IPS DF 4.7 (cell line): Measurements from ENCODE around the gene TRMT61A.

Source experiments
- DNase-seq: peaks from one replicate; pipeline ENCODE4 v3.0.0-alpha.2; 2013; ENCODE audit warnings: low spot score; ENCODE audit errors: extremely low read depth

TRMT61A gene

DNA sequence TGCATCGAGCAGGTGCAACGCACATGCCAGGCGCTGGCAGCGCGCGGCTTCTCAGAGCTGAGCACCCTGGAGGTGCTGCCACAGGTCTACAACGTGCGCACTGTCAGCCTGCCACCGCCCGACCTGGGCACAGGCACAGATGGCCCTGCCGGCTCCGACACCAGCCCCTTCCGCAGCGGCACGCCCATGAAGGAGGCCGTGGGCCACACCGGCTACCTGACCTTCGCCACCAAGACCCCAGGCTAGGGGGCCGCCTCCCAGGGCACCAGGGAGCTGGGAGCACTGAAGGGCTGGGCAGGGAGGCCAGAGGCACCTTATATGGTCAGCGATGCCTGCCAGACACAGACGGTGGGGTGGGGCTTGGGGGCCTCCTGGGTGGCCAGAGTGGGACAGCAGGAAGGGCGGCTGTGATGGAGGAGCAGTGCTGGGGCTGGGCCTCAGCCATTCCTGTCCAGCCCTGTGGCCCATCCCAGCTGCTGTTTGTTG is 5.6 kb downstream of the TRMT61A start:
- no peak for DNase-seq

DNA sequence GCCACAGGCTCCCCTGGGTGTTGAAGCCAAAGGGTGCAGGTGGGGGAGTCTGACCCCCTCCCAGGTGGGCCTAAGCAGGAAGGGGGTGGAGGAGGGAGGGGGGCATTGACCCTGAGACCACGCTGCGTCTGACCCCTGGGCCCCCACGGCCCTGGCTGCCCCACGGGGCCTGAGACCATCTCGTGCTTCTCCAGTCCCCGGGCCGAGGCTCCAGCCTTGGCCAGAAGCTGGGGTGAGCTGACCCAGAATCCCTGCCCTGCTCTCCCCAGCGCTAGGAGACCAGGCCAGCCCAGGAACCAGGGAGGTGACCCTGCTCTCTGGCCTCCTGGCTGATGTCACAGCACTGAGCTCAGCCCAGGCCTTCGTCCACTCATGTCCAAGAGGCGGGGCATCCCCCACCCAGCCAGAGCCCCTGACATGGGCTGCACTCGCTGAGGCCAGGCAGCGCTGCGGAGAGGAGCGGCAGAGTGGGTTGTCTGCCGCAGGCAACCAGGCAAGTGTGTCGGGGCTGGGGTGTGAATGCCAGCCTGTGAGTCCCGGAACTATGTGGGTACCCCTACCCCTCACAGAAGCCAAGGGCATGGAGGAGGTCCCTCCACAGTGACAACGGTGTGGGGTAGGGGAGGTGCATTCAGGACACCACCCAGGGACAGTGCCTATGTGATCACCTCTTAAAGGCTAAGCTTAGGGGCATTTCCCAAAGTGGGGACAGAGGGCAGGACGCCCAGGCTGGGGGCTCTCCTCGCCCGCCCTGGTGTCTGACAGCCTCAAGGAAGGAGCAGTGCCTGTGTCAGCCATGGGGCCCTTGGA is 6.3 kb downstream of the TRMT61A start:
- no peak for DNase-seq

DNA sequence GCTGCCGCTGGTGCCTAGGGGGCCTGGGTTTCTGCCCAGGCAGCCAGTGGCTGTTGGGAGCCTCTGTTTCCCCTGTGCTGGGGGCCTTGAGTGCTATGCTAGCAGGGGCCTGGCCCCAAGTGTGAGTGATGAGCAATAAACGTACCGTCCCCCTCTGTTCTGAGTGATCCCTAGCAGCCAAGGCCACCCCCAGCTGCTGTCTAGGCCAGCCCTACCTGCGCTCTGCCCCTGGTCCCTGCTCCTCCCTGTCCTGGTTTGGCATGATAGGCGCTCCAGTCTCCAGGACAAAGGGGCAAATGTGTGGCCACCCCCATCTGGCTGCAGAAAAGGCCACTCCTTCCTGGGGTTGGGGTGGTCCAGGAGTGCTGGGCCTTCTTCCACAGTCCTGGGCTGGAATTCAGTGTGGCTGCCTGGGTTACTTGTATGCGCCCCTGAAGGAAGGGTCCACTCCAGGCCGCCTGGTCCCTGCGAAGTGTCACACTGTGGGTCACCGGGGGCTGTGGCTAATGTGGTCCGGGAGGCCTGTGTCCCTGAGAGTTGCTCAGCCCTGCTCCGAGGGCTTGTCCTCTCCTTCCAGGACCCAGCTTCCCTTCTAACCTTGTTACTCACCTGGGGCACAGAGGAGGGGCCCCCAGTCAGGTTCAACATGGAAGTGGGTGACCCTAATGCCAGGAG is 7.0 kb downstream of the TRMT61A start:
- DNase-seq: no peak

DNA sequence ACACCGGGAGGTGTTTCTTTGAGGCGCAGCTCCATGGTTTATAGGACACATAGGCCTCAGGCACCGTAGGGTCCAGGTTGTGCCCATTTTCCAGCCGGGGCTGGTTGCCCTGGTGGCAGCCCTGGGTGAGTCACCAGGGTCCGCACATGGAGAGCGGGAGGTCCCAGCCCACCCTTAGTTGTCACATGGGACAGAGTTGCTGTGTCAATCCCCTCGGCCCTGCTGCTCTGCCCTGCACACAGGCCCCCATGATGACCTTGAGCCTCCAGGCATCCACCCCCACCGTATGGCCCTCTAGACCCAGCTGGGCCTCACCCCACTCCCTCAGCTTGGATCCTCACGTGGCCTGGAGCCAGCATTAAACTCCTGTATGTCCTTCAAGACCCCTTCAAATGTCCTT is 7.7 kb downstream of the TRMT61A start:
- no peak for DNase-seq

DNA sequence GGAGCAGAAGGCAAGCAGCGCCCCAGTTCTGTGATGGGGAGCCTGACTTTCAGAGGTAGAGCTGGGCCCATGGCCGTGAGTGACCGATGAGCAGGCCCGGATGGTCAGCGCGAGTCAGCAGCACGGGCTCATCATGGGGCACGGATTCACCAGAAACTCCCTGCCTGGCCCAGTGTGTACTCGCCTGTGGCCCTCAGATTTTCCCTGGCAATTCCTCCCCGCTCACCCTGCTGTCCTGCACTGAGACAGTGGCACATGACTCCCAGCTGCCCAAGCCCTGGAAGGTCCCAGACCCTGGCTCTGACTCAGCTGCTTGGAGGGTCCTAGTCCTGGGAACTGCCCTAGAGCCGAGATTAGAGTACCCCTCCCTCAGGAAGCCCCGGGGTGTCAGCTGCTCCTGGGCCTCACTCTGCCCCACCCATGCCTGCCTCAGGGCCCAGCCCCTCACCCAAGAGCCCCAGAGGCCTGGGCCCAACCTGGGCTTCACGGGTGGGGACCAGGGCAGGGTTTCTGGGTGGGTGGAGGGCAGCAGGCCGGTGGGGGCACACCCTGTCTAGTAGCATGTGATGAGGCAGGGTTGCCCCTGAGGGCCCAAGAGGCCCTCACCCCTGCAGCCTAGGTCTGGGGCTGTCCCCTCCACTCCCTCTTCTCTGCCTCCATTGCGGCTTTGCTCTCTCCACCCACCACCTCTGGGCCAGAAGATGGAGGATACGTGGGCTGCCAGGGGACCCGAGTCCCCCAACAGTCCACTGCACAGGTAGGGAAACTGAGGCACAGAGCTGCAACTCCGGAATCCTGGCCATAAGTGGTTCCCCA is 8.4 kb downstream of the TRMT61A start:
- no peak for DNase-seq

DNA sequence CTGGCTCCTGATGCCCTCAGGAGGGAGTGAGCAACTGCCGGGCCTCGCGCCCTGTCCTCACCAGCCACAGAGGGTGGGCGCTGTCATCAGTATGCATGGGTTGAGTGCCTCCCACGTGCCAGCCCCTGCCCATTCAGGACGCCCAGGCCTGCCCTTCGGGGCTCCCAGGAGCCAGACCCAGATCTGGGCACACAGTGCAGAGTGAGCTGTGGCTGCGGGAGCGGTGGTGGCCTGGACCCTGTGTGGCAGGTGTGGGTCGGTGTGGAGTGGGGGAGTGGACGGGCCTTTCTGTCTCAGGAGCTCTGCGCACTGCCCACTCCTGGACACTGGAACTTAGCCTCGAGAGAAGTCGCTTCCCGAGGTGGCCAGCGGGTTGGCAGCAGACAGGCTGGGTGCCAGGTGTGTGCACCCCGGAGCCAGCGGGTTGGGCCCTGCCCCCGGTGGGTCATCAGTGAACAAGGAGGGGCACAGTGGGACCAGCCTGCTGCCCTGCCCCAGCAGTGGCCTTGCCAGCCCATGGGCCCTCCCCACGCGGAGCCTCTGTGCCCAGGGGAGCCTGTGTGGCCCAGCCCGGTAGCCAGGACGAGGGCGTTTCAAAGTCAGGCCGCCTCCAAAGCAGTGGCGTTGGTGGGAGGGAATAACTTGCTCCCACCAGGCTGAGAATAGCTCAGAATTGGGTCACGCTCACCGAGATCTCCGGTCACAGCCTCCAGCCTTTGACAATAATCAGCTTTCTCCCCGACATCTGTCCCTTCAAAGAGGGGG is 9.5 kb downstream of the TRMT61A start:
- no peak for DNase-seq

DNA sequence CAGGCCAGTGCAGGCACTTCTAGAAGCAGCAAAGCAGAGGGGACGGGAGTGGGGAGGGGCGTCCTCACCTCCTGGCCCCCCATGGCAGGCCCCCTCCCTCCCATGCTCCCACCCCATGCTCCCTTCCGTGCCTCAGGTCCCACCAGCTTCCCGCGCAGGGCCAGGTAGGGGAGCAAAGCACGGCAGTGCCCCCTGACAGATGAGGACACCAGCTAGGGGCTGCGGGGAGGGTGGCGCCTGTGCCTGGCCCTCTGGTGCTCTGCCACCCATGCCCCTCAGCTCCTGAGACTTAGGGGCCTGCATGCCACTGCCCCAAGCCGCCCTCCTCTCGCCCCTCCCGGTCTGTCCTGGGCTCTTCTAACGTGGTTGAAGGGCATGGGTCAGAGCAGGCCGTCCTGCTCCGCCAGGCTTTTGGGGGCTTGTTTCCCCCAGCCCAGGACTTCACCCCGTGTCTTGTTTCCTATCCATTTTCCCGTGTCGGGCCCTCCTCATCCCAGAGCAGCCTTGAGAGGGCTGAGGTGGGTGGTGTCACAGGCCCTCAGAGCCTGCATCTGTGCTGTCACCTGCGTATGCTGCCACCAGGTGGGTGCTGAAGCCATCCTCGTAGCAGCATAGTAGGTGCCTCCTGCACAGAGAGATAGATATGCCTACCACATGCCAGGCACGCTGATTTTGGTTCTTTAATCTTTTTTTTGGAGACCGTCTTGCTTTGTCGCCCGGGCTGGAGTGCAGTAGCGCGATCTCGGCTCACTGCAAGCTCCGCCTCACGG is 10.2 kb downstream of the TRMT61A start:
- DNase-seq: no peak

DNA sequence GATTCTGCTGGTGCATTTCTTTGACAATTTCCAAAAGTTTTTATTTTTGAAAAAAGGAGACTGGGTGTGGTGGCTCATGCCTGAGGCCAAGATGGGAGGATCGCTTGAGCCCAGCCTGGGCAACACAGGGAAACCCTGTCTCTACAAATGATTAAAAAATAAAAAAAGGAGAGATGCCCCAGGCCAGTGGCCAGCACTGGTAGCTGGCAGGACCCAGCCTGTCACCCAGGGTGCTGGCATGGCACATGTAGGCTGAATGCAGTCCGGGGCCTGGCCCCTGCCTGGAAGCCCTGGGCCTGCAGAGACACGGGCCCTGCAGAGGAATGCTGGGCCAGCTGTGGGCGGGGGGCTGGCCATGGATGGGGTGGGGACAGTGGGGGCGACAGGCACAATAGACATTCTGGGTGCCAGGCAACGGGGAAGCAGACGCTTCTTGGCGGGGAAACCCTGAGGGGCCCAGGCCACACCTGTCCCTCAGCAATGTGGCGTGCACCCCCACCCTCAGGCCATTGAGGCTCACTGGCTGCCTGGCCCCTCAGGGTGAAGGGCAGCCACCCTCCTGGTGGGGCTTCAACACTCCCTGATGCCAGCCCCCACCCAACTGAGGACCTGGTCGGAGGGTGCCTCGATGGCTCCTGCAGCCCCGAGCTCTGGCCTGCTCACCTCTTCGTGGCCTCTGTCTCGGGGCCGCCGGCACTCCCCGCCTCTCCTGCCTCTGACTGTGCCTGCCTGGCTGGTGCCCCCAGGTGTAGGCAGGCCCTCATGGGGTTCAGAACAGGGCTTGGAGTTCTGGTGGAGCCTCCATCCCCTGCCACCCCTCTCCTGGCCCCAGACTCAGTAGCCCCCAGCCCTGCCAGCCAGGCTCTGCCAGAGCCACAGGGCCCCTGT is 12.1 kb downstream of the TRMT61A start:
- DNase-seq: no peak

DNA sequence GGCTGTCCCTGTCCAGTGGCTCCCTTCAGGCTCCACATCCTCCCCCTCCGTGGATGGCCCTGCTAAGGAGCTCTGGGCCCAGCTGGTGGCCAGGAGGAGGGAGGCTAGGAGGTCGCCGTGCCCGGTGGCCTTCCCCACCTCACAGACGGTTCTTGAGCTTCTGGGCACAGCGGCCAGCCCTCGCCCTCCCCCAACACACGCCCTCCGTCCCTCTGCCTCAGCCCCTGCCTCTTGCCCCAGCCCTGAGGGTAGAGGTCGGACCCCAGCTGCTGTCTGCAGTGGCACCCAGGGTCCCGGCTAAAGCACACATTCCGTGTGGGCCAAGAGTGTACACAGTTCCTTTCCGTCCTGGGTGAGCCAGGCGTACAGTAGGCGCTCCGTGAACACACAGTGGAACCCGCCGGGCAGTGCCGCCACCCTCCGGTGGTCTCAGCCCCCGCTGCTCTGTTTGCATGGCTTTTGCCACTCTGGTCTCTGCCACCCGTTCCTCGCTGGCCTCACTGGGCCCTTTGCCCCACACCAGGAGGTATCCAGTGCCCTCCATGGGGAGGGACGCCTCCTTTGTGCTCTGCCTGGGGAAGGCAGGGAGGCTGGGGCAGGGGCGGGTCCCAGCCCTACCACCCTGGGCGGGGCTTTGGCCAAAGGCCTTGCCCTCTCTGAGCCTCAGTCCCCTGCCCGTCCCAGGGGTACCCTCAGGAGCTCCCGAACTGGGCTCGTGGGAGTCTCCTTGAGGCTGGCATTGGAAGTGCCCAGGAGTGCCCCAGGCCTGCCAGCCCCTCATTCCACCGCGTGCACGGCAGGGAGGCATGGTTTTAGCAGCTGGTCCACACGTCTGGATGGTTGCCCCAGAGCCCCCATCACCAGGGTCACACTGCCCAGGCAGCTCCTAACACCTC is 13.0 kb downstream of the TRMT61A start:
- no peak for DNase-seq

DNA sequence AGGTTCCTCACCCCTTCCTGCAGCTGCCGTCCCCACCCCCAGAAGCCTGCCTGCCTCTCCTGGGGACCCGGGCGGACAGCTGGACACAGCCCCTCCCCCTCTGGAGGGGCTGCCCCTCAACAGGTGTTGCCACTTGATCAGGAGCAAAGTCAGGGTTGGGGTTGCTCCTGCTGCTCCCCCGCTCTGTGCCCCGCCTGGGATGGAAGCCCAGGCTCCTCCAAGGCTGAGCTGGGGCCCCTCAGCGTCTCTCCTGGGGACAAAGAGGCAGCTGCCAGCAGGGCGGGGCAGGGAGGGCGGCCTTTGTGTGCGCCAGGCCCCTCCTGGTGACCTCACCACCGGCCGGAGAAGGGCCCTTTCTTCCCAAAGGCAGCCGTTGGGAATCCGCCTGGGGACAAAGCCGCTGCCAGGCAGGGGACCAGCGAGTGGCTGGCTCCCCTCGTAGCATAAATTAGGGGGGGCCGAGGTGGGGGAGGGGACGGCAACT is 13.7 kb downstream of the TRMT61A start:
- DNase-seq: no peak

DNA sequence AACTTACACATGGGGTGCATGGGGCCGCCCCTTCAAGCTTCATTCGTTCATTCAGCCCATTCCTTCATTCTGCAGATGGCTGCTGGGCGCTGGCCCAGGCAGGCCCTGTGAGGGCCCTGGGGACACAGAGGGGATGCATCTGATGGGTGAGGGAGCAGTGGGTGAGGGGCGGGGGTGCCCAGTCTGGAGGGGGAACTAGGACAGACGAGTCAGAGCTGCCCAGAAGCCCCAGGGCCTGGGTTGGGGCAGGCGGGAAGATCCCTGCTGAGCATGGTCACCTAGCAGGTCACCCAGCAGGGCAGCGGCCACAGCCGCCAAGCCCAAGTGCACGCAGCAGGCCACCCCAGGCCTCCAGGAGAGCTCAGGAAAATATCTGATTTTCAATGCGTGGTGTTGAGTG is 14.1 kb downstream of the TRMT61A start:
- no peak for DNase-seq

DNA sequence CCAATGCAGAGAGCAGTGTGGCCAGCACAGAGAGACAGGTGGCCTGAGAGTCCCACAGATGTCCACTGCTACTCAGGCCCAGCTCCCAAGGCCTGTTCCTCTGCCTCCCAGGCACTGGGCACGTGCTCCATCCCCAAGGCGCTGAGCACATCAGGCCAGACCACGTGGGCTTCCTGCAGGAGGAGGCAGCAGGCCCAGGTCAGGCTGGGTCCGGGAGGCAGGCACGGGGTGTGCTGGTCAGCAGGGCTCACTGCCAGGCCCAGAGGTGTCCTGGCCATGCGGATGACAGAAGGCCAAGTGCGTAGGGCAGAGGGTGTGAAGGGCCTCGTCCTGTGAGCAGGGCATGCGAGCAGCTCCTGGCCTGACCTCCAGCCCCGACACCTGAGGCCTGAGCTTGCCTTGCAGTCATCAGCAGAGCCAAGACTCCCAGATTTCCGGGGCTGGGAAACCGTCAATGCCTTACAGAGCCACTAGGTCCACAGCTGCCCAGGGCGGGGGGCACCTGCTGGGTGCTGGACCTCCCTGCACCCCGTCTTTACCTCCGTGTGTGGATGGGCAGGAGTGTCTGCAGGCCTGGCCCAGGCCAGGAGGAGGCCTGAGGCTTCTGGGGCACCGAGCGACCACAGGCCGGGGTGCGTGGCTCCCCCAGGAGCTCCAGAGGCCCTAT is 14.9 kb downstream of the TRMT61A start:
- no peak for DNase-seq

DNA sequence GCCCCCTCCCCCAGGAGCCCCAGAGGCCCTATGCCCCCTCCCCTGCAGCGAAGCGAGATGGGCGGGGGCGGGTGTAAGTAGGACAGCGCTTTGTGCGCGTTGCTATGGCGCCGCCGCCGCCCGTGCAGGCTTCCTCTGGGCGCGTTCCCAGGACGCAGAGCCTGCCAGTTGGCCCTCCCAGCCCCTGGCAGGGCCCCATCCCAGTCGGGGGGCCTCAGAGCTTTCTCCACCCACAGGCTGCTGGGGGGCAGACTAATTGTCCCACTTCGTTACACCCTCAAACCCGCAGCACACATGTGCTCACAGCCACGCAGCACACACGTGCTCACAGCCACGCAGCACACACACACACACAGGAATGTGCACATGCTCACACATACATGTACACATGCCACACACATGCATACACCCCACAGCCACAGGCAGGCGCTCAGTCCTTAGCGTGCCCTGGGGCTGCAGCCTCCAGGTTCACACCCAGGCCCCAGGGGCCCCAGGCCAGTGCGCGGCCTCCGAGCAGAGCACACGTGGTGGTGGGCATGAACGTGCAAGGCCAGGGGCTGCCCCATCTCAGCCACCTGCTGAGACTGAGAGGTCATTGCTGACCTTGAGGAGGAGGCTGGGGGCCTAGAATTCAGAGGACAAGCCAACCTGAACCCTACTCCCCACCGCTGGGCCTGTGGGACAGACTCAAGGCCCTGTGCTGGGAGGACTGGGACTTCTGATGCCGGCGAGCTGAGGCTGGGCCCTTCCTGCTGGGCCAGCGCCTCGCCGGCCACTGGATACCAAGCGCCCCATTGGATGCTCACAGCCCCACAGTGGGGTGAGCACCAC is 15.6 kb downstream of the TRMT61A start:
- DNase-seq: no peak

DNA sequence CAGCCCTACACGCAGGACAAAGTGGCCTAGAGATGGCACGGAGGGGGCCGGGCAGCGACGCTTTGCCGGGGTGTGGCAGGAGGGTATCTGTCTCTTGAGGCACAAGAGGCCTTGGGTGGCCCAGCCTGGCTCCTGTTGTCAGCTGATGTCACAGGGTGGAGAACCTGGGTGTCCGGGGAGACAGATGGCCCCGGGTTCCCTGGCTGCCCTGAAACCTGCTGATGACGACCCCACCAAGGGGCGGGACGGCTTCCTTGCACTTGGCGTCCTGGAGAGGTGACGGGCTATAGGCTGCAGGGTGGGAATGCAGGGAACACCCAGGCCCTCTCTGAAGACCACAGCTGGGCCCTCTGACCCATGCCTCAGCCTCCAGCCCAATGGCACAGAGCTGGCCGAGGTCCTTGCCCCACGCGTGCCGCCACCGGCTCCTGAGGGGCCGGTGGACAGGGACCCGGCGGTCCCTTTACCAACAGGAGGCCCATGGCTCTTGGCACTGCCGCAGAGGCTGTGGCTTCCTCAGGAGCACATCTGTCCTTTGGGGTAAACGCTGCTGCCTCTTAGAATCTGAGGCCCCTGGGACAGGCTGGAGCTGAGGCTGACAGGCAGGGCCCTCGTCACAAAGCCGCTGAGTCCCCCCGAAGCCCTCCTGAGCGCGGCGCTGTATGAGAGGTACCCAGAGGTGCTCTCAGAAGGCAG is 16.4 kb downstream of the TRMT61A start:
- no peak for DNase-seq

DNA sequence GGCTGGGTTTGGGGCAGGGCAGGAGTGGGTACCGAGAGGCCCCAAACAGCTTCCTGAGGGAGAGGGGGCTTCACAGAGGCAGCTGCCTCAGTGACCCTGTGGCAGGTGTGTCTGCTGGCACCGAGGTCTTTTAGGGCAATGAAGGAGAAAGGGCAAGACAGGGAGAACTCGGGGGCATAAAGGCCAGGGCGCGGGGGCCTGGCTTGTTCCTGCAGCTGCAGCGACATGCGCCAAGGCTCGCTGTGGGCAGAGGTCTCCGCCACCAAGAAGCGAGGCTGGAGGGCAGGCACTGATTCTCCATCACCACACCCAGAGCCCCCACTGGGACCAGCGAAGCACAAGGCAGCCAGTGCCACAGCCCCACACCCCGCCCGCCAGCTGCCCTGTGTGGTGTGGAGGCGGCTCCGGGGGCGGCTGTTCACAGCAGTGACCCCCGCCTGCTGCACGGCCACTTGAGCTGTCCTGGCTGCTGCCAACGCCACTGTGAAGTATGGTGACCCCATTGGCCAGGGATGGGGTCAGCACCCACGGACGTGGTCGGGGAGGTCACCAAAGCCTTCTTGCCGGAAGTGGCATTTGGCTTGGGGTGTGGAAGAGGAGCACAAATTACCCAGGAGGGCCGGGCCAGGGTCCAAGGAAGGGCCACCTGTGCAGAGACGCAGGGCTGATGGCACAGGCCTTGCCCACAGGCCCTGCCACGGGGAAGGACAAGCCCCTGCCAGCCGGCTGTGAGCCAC is 17.1 kb downstream of the TRMT61A start:
- DNase-seq: no peak
